GM18508 (cell line): Measurements from ENCODE around the gene CMTM6.
"Not testable (repeated sequence)": the region's sequence is repeated elsewhere in the genome, so short reads cannot be mapped to it uniquely, and the experiment has no call there.

Experiments used
- ATAC-seq: cut with Tn5 transposase; IDR thresholded peaks from one replicate; pipeline ENCODE4 v1.9.1; 2021; ENCODE audit warnings: moderate number of reproducible peaks; ENCODE audit not compliant: insufficient read depth, unreplicated experiment

Gene CMTM6

GRCh38 chr3:32470362-32470761 lies 32.3 kb downstream of the CMTM6 start:
- no peak for ATAC-seq

GRCh38 chr3:32469151-32469874 lies 33.3 kb downstream of the CMTM6 start:
- ATAC-seq: no peak

- no peak for ATAC-seq
Measured at GRCh38 chr3:32467333-32468070, 35.1 kb downstream of the CMTM6 start.

- ATAC-seq: not testable (repeated sequence)
Measured at GRCh38 chr3:32466808-32467207, 35.8 kb downstream of the CMTM6 start.

GRCh38 chr3:32464726-32465125 lies 37.9 kb downstream of the CMTM6 start:
- not testable (repeated sequence) for ATAC-seq

- ATAC-seq: not testable (repeated sequence)
Measured at GRCh38 chr3:32463415-32463814, 39.2 kb downstream of the CMTM6 start.

- ATAC-seq: not testable (repeated sequence)
Measured at GRCh38 chr3:32462191-32462986, 40.3 kb downstream of the CMTM6 start.

GRCh38 chr3:32460817-32461496 lies 41.7 kb downstream of the CMTM6 start:
- not testable (repeated sequence) for ATAC-seq

GRCh38 chr3:32460031-32460749 lies 42.5 kb downstream of the CMTM6 start:
- ATAC-seq: peak; percentile 83

- ATAC-seq: no peak
Measured at GRCh38 chr3:32459450-32459849, 43.2 kb downstream of the CMTM6 start.

GRCh38 chr3:32457971-32458471 lies 44.6 kb downstream of the CMTM6 start:
- no peak for ATAC-seq

- no peak for ATAC-seq
Measured at GRCh38 chr3:32456429-32457130, 46.1 kb downstream of the CMTM6 start.

- ATAC-seq: no peak
Measured at GRCh38 chr3:32455609-32456428, 46.8 kb downstream of the CMTM6 start.

GRCh38 chr3:32454731-32455608 lies 47.7 kb downstream of the CMTM6 start:
- ATAC-seq: no peak

- no peak for ATAC-seq
Measured at GRCh38 chr3:32454111-32454510, 48.5 kb downstream of the CMTM6 start.

GRCh38 chr3:32453346-32453745 lies 49.3 kb downstream of the CMTM6 start:
- no peak for ATAC-seq

- ATAC-seq: no peak
Measured at GRCh38 chr3:32452009-32452408, 50.6 kb downstream of the CMTM6 start.
